ENCODE results near the gene SLC37A4. TPM values are rescaled to one million over a fixed set of nuclear protein-coding genes. Genes with fewer than 3 reads are reported as not detected.
"Not testable (repeated sequence)": the region's sequence is repeated elsewhere in the genome, so short reads cannot be mapped to it uniquely, and the experiment has no call there.

The SLC37A4 gene
- total RNA-seq, 1 experiment from 2014 or later: 49.3 TPM

- no peak for TF ChIP-seq EZH2 (IDR thresholded peaks at IDR 0.05; ENCODE audit: borderline replicate concordance, low read depth, low read length, poor library complexity, severe bottlenecking)
- peak; percentile 39 for TF ChIP-seq CTCF (conservative IDR thresholded peaks at IDR 0.05; ENCODE audit: low read depth, low read length)
- H3K4me3 ChIP-seq (ENCODE audit: low read depth, low read length, poor library complexity, severe bottlenecking): no peak overlapping the region
- no peak for DNase-seq (ENCODE audit: low spot score)
- H3K4me1 ChIP-seq (ENCODE audit: insufficient read depth, low read length, poor library complexity, severe bottlenecking): no peaks in the 10 kb centered on the region
- no peaks in the 10 kb centered on the region for H3K9me3 ChIP-seq (ENCODE audit: low read depth, low read length, poor library complexity, severe bottlenecking)
- POLR2A ChIA-PET (ENCODE audit: low non-redundant PET): no interaction called here
- no peaks in the 10 kb centered on the region for H3K27me3 ChIP-seq (replicated peaks; ENCODE audit: insufficient read depth, low read depth, low read length, poor library complexity)
- intact Hi-C loops (cut with micrococcal nuclease; ENCODE audit: unreplicated experiment): no loop called here
- CTCF ChIA-PET: no interaction called here
- peaks cover 50% of the 10 kb centered on the region for H3K36me3 ChIP-seq (ENCODE audit: insufficient read depth, low read length, poor library complexity, severe bottlenecking)
- H3K27ac ChIP-seq (ENCODE audit: low read depth, low read length, poor library complexity, severe bottlenecking): no peak overlapping the region
- no TSS peak for BruUV-seq (replicated peaks)
Observed at GRCh38 chr11:119044708-119045107, 14.0 kb upstream of the SLC37A4 start.

GRCh38 chr11:119042927-119043326 is 12.2 kb upstream of the SLC37A4 start:
- H3K27me3 ChIP-seq (replicated peaks; ENCODE audit: insufficient read depth, low read depth, low read length, poor library complexity): no peaks in the 10 kb centered on the region
- ChIA-PET CTCF (no interaction called here), POLR2A (ENCODE audit: low non-redundant PET) (no interaction called here)
- TF ChIP-seq CTCF (conservative IDR thresholded peaks at IDR 0.05; ENCODE audit: low read depth, low read length) (no peak), EZH2 (IDR thresholded peaks at IDR 0.05; ENCODE audit: borderline replicate concordance, low read depth, low read length, poor library complexity, severe bottlenecking) (no peak)
- H3K27ac ChIP-seq (ENCODE audit: low read depth, low read length, poor library complexity, severe bottlenecking): no peak overlapping the region
- H3K4me1 ChIP-seq (ENCODE audit: insufficient read depth, low read length, poor library complexity, severe bottlenecking): no peaks in the 10 kb centered on the region
- H3K36me3 ChIP-seq (ENCODE audit: insufficient read depth, low read length, poor library complexity, severe bottlenecking): peaks cover 32% of the 10 kb centered on the region
- no peaks in the 10 kb centered on the region for H3K9me3 ChIP-seq (ENCODE audit: low read depth, low read length, poor library complexity, severe bottlenecking)
- BruUV-seq (replicated peaks): no TSS peak
- intact Hi-C loops (cut with micrococcal nuclease; ENCODE audit: unreplicated experiment): no loop called here
- no peak for DNase-seq (ENCODE audit: low spot score)
- H3K4me3 ChIP-seq (ENCODE audit: low read depth, low read length, poor library complexity, severe bottlenecking): no peak overlapping the region

GRCh38 chr11:119041821-119042514 is 11.3 kb upstream of the SLC37A4 start:
- H3K27ac ChIP-seq (ENCODE audit: low read depth, low read length, poor library complexity, severe bottlenecking): no peak overlapping the region
- POLR2A ChIA-PET (ENCODE audit: low non-redundant PET): no interaction called here
- H3K4me1 ChIP-seq (ENCODE audit: insufficient read depth, low read length, poor library complexity, severe bottlenecking): no peaks in the 10 kb centered on the region
- H3K9me3 ChIP-seq (ENCODE audit: low read depth, low read length, poor library complexity, severe bottlenecking): no peaks in the 10 kb centered on the region
- DNase-seq (ENCODE audit: low spot score): no peak
- H3K27me3 ChIP-seq (replicated peaks; ENCODE audit: insufficient read depth, low read depth, low read length, poor library complexity): no peaks in the 10 kb centered on the region
- no peak for TF ChIP-seq CTCF (conservative IDR thresholded peaks at IDR 0.05; ENCODE audit: low read depth, low read length)
- TF ChIP-seq EZH2 (IDR thresholded peaks at IDR 0.05; ENCODE audit: borderline replicate concordance, low read depth, low read length, poor library complexity, severe bottlenecking): no peak
- no TSS peak for BruUV-seq (replicated peaks)
- H3K4me3 ChIP-seq (ENCODE audit: low read depth, low read length, poor library complexity, severe bottlenecking): no peak overlapping the region
- H3K36me3 ChIP-seq (ENCODE audit: insufficient read depth, low read length, poor library complexity, severe bottlenecking): peaks cover 22% of the 10 kb centered on the region
- CTCF ChIA-PET: no interaction called here
- intact Hi-C loops (cut with micrococcal nuclease; ENCODE audit: unreplicated experiment): no loop called here

GRCh38 chr11:119039471-119039870 is 8.8 kb upstream of the SLC37A4 start:
- H3K4me3 ChIP-seq (ENCODE audit: low read depth, low read length, poor library complexity, severe bottlenecking); intact Hi-C loops (cut with micrococcal nuclease; ENCODE audit: unreplicated experiment); H3K27ac ChIP-seq (ENCODE audit: low read depth, low read length, poor library complexity, severe bottlenecking); H3K4me1 ChIP-seq (ENCODE audit: insufficient read depth, low read length, poor library complexity, severe bottlenecking); BruUV-seq (replicated peaks); H3K36me3 ChIP-seq (ENCODE audit: insufficient read depth, low read length, poor library complexity, severe bottlenecking); POLR2A ChIA-PET (ENCODE audit: low non-redundant PET); H3K27me3 ChIP-seq (replicated peaks; ENCODE audit: insufficient read depth, low read depth, low read length, poor library complexity); H3K9me3 ChIP-seq (ENCODE audit: low read depth, low read length, poor library complexity, severe bottlenecking); DNase-seq (ENCODE audit: low spot score); CTCF ChIA-PET: not testable (repeated sequence)
